Stimulated activated CD8-positive, alpha-beta memory T cell treated with anti-CD3 and anti-CD28 coated beads, Interleukin-7, amount 100 ng/mL, for 48 hours (primary cell): ENCODE results near the gene HSD17B8.

Experiments used
- DNase-seq, 2 donors: peaks; one replicate each; pipeline ENCODE4 v3.0.0-alpha.2; 2020; ENCODE audit warnings: low read depth in 1 of 2; ENCODE audit errors: extremely low read depth in 1 of 2

The HSD17B8 gene

DNA sequence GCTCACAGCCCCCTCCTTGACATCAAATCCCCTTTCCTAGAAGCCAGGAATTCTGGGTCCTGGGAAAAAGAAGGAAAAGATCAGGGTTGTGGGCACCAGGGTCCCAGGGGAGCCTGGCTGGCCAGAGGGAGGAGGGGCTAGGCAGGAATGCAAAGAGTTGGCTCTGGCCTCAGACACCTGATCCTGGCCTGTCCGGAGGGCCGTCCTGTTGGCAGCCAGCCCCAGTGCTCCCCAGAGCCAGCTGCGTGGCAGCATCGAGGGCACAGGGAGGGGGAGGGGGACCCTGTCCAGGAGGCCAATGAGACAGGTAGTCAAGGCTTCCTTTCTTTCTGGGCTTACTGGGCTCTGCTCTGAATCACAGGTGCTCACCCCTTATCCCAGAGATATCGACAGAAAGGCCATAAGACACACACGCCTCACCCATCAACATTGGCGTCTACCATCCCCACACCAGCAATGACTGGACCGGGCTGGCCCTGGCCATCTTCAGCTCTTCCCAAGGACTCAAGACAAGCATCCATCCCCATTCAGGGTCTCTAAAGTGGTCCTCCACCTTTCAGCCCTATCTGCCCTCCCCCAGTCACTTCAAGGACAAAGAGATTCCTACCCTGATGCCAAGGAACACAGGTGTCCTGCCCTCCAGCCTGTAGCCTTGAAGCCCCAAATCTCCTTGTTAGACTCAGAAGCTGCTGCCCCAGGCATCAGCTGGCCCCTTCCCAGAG lies 12.9 kb upstream of the HSD17B8 start:
- DNase-seq, result no peak

DNA sequence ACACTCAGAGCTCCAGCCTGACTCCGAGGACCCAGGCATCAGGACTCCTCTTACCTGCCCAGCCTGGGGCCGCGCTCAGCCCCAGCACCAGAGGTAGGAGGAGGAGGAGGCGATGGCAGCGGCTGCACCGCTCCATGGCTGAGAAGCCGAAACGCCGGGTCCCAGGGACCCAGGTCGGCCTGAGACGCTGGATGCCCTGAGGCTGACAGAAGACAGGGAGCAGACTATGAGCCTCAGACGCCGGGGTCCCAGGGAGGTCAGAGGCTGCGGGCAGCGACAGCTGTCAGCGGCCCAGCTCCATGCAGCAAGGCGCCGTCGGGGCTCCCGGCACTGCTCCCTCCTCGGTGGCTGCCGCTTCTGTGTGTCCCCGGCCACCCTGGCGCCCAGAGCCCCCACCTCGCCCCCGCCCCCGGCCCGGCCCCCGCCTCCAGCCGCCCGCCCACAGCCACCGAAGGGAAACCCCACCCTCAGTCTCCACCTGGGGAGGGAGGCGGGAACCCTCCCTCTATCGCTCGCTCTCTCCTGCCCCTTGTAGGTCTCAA lies 12.3 kb upstream of the HSD17B8 start, which contains the start of gene COL11A2:
Gene COL11A2, minus strand, starts transcription at position 363 of the 542 bp plus-strand sequence. Its CDS starts 227 bp downstream, at position 136.
- DNase-seq, result no peak

- DNase-seq, result no peak
Measured at GRCh38 chr6:33192671-33193602, 11.5 kb upstream of the HSD17B8 start.

- no peak for DNase-seq
Measured at GRCh38 chr6:33193619-33194018, 10.8 kb upstream of the HSD17B8 start.

DNA sequence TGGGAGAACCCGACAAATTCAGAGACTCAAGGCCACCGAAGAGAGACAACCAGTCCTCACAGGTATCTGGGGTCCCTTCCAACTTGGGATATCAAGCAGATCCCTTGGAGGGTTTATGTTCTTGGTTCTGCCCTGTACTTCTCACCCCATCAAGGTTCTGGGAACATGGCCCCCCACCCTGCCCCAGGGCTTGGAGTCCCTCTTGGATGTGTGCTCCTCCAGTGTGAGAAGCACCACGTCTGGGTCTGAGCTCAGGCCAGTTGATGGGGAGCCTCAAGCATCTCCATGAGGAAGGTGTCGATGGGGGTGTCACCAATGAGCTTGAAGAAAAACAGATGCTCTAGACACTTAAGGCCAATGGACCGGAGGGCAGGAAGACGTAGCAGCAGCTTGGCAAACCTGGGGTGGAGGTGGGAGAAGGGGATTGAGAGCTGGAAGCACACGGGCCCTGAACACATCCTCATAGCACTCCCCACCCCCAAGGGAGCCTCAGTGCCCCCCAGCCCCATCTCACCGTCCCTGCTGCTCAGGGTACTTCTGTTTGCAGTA lies 9.9 kb upstream of the HSD17B8 start:
- DNase-seq, result no peak

DNA sequence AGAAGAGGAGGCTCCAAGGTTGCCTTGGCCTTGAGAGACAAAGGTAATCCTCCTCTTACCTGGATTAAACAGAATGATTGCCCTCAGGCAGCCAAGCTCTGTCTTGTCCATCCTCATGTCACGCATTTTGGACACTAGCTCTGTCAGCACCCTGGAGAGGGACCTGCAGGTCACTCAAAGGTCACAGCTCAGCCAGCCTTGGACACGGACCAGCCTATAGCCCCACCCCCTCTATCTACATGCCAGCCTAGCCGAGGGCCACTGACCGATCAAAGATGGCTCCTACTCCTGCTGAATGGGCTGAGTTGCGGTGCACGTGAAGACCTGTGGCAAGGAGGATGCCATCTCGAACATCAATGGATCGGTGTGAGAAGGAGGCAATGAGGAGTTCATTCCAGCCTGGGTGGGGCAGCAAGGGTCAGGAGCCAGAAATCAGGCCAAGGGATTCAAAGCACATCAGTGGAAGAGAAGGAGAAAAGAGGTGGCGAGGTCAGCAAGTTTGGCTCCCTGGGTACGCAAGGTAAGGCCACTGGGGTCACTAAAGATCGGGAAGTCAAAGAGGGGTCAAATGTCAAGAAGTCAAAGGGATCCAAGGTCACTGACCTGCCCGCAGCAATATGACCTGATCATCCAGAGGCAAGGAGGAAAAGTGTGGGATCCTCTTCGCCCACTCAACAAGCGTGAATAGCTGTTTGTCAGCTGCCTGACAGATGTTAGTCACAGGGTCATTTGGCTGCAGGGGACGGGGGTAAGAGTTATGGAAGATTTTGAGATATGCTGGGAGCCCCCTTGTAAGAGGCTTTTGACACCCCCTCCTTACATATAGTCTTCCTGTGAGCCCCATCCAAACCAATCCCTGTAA lies 8.9 kb upstream of the HSD17B8 start:
- no peak for DNase-seq

DNA sequence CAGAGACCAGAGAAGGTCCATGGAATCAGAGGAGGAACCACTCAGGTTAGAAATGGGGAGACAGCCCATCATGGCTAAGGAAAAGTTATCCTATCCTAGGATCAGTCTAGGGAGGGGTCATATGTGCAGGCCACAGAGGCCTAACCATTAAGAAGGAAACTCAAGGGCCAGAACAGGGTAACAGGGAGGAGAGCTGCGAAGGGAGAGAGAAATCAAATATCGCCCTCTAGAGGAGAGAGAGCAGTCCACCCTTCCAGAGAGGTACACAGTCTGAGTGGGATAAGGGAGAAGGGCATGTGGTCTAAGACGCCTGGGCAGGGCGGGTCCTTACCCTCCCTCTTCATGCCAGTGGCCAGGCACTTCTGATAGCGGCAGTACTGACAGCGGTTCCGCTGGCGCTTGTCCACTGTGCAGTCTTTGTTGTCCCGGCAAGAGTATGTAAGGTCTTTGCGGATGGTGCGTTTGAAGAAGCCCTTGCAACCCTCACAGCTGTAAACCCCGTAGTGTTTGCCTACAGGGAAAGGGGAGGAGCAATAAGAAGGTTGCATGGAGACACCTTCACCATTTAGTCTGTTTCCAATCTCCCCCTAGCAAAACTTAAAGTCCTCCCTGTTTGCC lies 6.9 kb upstream of the HSD17B8 start:
- no peak for DNase-seq

DNA sequence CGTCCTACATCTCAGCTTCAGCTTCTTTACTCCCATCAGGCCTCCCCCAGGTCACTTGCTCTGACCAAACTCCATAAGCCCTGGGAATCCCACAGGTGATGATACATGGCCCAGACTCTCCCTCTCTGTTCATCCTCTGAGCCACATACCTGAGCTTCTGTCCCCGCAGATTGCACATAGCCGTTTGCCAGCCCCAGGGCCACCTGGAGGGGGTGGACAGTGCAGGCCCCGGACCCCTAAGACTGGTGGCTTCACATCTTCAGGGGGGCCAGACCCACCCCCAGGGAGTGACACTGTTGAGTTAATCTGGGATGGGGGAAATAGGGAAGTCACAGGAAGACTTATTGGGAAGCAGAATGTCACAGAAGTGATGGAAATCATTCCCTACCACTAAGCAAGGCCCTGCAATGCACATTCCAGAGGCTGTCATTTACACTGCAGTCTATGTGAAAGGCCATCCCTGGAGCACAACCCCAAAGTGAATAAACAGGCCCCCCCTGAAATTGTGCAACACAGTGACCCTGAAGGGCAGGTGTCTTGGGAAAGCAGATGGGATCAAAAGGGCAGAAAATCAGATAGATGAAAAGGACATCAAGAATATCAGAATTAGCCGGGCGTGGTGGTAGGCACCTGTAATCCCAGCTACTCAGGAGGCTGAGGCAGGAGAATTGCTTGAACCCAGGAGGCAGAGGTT lies 6.1 kb upstream of the HSD17B8 start:
- DNase-seq, result no peak

- no peak for DNase-seq
Measured at GRCh38 chr6:33198853-33199436, 5.5 kb upstream of the HSD17B8 start.

DNA sequence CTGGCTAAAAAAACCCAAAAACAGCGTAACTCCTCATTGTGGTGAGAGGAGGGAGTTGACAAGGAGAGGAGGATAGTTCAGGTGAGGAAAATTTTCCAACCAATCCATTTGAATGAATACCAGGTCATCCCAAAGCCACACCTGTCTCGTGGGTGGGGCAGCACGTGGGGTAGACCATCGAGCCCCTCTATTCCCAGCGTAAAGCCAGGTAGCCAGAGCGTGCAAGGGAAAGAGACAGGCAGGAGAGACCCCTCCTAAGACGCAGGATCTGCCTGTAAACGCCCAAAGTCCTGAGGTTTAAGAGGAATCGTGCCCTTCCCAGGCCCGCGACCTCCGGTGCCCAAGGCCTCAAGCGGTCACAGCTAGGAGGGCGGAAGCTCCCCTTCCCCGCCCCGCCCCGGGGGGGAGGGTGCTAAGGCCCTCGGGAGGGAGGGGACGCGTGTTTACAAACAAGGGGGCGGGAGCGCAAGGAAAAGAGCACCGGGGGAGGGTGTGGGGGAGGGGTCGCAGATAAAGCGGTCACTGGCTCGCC lies 4.7 kb upstream of the HSD17B8 start:
- peak; percentile 46 to 67 for DNase-seq

GRCh38 chr6:33200219-33201146 lies 4.0 kb upstream of the HSD17B8 start, which contains the start of the genes RXRB and SLC39A7:
Gene RXRB, minus strand, starts transcription at chr6:33200665. Its CDS starts 189 bp downstream, at chr6:33200476.
Gene SLC39A7, plus strand, starts transcription at chr6:33200867. Its CDS starts 379 bp downstream, at chr6:33201246.
- DNase-seq, result peak; percentile 95 to 99

- DNase-seq, result no peak
Measured at GRCh38 chr6:33201147-33201545, 3.3 kb upstream of the HSD17B8 start.

DNA sequence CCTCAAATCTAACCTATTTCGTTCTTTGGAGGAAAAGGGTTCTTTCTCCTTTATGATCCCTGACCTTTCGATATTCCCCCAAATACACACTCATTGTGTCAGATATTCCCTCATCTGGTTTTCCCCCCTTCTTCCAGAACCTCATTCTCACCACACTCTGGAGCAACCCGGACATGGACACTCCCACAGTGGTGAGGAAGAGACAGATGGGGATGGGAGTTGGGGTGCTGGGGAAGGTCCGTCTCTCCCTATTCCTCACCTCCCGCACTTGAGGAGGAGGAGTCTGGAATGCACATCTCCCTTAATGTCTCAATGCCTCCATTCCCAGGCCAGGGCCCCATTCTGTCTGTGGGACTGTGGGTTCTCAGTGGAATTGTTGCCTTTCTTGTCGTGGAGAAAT lies 2.5 kb upstream of the HSD17B8 start:
- no peak for DNase-seq

- no peak for DNase-seq
Measured at GRCh38 chr6:33202799-33203198, 1.7 kb upstream of the HSD17B8 start.

GRCh38 chr6:33203443-33204164 lies 851 bp upstream of the HSD17B8 start:
- no peak for DNase-seq

- no peak for DNase-seq
Measured at GRCh38 chr6:33204165-33204414, 365 bp upstream of the HSD17B8 start.
